HG03025 (cell line): ENCODE data around the gene KIF3B.
"Not testable (repeated sequence)": the region's sequence is repeated elsewhere in the genome, so short reads cannot be mapped to it uniquely, and the experiment has no call there.

Experiments
- ATAC-seq: cut with Tn5 transposase; IDR thresholded peaks from one replicate; pipeline ENCODE4 v1.9.1; 2021; ENCODE audit warnings: mild to moderate bottlenecking, moderate library complexity; ENCODE audit not compliant: unreplicated experiment, low FRiP score

KIF3B gene

GRCh38 chr20:32380037-32380436, 102.6 kb downstream of the KIF3B start:
- not testable (repeated sequence) for ATAC-seq

GRCh38 chr20:32380745-32381144, 103.3 kb downstream of the KIF3B start:
- ATAC-seq: no peak

GRCh38 chr20:32382102-32382950, 104.9 kb downstream of the KIF3B start:
- no peak for ATAC-seq

- not testable (repeated sequence) for ATAC-seq
Measured at GRCh38 chr20:32383441-32383840, 106.0 kb downstream of the KIF3B start.
